ENCODE data around the gene C22orf15. TPM values are rescaled to one million over a fixed set of nuclear protein-coding genes. Genes with fewer than 3 reads are reported as not detected.
"Not testable (repeated sequence)": the region's sequence is repeated elsewhere in the genome, so short reads cannot be mapped to it uniquely, and the experiment has no call there.

Gene C22orf15
- not detected for total RNA-seq
- long read RNA-seq: 0 reads

GRCh38 chr22:23762842-23763578, at the start of gene C22orf15:
Gene C22orf15, plus strand, starts transcription at chr22:23762990. Its CDS starts 317 bp downstream, at chr22:23763307.
- intact Hi-C loops (cut with DNase I): no loop called here
- DNase-seq (ENCODE audit: low spot score): no peak

- no peak for DNase-seq (ENCODE audit: low spot score)
- intact Hi-C loops (cut with DNase I): no loop called here
These were observed 48.8 kb upstream of the C22orf15 start for GRCh38 chr22:23713696-23714595.

- intact Hi-C loops (cut with DNase I): no loop called here
- DNase-seq (ENCODE audit: low spot score): no peak
These were observed 47.9 kb upstream of the C22orf15 start for GRCh38 chr22:23714596-23715578.

- intact Hi-C loops (cut with DNase I): no loop called here
These were observed 46.9 kb upstream of the C22orf15 start for GRCh38 chr22:23715806-23716375.

GRCh38 chr22:23716811-23717801, 45.7 kb upstream of the C22orf15 start:
- intact Hi-C loops (cut with DNase I): no loop called here

More at GRCh38 chr22:23715806-23716375, 46.9 kb upstream of the C22orf15 start:
- DNase-seq (ENCODE audit: low spot score): no peak

GRCh38 chr22:23718371-23719165, 44.2 kb upstream of the C22orf15 start:
- no peak for DNase-seq (ENCODE audit: low spot score)
- intact Hi-C loops (cut with DNase I): no loop called here

More at GRCh38 chr22:23716811-23717801, 45.7 kb upstream of the C22orf15 start:
- peak; percentile 95 for DNase-seq (ENCODE audit: low spot score)

- intact Hi-C loops (cut with DNase I): no loop called here
- no peak for DNase-seq (ENCODE audit: low spot score)
These were observed 41.9 kb upstream of the C22orf15 start for GRCh38 chr22:23720855-23721254.

- no peak for DNase-seq (ENCODE audit: low spot score)
- intact Hi-C loops (cut with DNase I): no loop called here
These were observed 40.6 kb upstream of the C22orf15 start for GRCh38 chr22:23722160-23722559.

- intact Hi-C loops (cut with DNase I): no loop called here
- no peak for DNase-seq (ENCODE audit: low spot score)
These were observed 40.1 kb upstream of the C22orf15 start for GRCh38 chr22:23722724-23723123.

GRCh38 chr22:23728108-23728507, 34.7 kb upstream of the C22orf15 start:
- intact Hi-C loops (cut with DNase I): not testable (repeated sequence)

GRCh38 chr22:23737696-23738095, 25.1 kb upstream of the C22orf15 start:
- intact Hi-C loops (cut with DNase I): no loop called here

More at GRCh38 chr22:23728108-23728507, 34.7 kb upstream of the C22orf15 start:
- DNase-seq (ENCODE audit: low spot score): not testable (repeated sequence)

GRCh38 chr22:23742505-23743264, 20.1 kb upstream of the C22orf15 start:
- DNase-seq (ENCODE audit: low spot score): no peak
- intact Hi-C loops (cut with DNase I): no loop called here

More at GRCh38 chr22:23737696-23738095, 25.1 kb upstream of the C22orf15 start:
- no peak for DNase-seq (ENCODE audit: low spot score)

GRCh38 chr22:23743303-23743705, 19.5 kb upstream of the C22orf15 start:
- no peak for DNase-seq (ENCODE audit: low spot score)
- intact Hi-C loops (cut with DNase I): no loop called here

GRCh38 chr22:23744001-23744400, 18.8 kb upstream of the C22orf15 start:
- no peak for DNase-seq (ENCODE audit: low spot score)
- intact Hi-C loops (cut with DNase I): no loop called here

GRCh38 chr22:23744485-23744884, 18.3 kb upstream of the C22orf15 start:
- intact Hi-C loops (cut with DNase I): no loop called here
- DNase-seq (ENCODE audit: low spot score): no peak

GRCh38 chr22:23745791-23746190, 17.0 kb upstream of the C22orf15 start:
- intact Hi-C loops (cut with DNase I): no loop called here
- no peak for DNase-seq (ENCODE audit: low spot score)

Measured in cardiac septum (tissue), 1 donor.